GM15510 (cell line): ENCODE data around the gene ZG16B.

Experiments
- POLR2A ChIP-seq: IDR thresholded peaks from 3 replicates; pipeline ENCODE4 v1.6.1; 2011; ENCODE audit warnings: borderline replicate concordance; ENCODE audit not compliant: insufficient read length; ENCODE audit errors: extremely low read depth

ZG16B gene

GRCh38 chr16:2858245-2859025 is 28.3 kb downstream of the ZG16B start:
- no peak for TF ChIP-seq POLR2A

- TF ChIP-seq POLR2A = no peak
These were observed 29.7 kb downstream of the ZG16B start for GRCh38 chr16:2859686-2860265.

DNA sequence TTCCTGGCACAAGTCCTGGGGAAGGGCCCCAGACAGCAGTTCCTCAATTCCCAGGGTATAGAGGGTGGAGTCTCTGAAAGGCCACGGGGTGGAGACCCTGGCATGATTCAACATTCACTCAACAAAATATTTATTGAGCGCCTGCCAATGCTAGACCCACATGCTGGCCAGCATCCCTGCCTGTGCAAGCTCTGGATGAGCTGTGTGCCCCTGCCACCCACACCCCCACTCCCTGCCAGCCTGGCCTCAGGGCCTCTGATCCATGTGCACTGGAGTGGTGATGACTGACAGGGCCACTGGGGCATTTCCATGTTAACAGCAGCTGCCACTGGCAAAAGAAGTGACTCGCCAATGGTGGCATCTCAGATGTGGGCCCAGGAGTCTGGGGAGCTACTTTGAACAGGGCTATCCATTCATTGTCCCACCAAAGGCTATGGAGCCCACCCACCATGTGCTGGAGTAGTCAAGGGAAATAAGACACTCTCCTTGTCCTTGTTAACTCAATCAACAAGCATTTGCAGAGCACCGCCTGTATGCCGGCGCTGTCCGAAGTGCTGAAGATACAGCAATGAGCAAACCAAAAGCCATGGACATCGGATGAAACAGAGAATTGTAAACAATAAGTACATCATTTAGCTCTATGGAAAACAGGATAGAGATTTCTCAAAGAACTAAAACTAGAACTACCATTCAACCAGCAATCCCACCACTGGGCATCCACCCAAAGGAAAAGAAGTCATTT is 30.9 kb downstream of the ZG16B start:
- TF ChIP-seq POLR2A = no peak

- TF ChIP-seq POLR2A = no peak
These were observed 35.5 kb downstream of the ZG16B start for GRCh38 chr16:2865651-2866050.

GRCh38 chr16:2866431-2866830 is 36.3 kb downstream of the ZG16B start:
- TF ChIP-seq POLR2A = no peak

GRCh38 chr16:2867661-2867986 is 37.5 kb downstream of the ZG16B start:
- TF ChIP-seq POLR2A = no peak

GRCh38 chr16:2867987-2868789 is 38.1 kb downstream of the ZG16B start:
- peak; percentile 88 for TF ChIP-seq POLR2A

GRCh38 chr16:2871926-2872325 is 41.8 kb downstream of the ZG16B start:
- no peak for TF ChIP-seq POLR2A

- TF ChIP-seq POLR2A = no peak
These were observed 44.2 kb downstream of the ZG16B start for GRCh38 chr16:2874032-2874911.

DNA sequence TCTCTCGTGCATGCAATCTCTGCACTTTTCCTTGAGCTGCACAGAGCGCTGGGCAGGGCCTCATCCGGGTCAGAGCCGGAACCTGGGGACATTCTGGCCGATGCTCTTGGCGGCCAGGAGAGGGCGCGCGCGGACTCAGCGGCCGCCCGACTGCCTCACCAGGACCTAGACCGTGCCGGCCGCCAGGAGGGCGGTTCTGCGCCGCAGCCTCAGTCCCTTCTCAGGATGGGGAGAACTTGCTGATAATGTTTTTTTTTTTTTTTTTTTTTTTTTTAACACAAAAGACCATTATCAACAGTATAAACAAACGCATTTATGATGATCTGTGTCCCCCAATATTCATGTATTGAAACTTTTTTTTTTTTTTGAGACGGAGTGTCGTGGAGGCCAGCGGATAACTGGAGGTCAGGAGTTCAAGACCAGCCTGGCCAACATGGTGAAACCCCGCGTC is 44.8 kb downstream of the ZG16B start:
- no peak for TF ChIP-seq POLR2A

- no peak for TF ChIP-seq POLR2A
These were observed 49.9 kb downstream of the ZG16B start for GRCh38 chr16:2879854-2880508.
